Breast epithelium (tissue), 3 donors: ENCODE data around the gene ZNF816.

ENCODE experiments used
- POLR2A ChIP-seq: fragments of 450-650 bp; IDR thresholded peaks from one replicate; pipeline ENCODE4 v1.6.1; 2016; ENCODE audit warnings: antibody characterized with exemption, mild to moderate bottlenecking, moderate library complexity
- POLR2AphosphoS5 ChIP-seq, 3 donors: sonication (generic); formaldehyde crosslinking; IDR thresholded peaks; one replicate each; pipeline ENCODE4 v1.6.1; 2017; ENCODE audit warnings: antibody characterized with exemption in 3 of 3
- TF ChIP-seq, protein P1 (sequence below), 3 donors: fragments of 450-650 bp; IDR thresholded peaks; one replicate each; pipeline ENCODE4 v1.5.1; 2016 to 2017; ENCODE audit warnings: antibody characterized with exemption in 3 of 3, mild to moderate bottlenecking in 3 of 3, moderate library complexity in 3 of 3

DNA sequence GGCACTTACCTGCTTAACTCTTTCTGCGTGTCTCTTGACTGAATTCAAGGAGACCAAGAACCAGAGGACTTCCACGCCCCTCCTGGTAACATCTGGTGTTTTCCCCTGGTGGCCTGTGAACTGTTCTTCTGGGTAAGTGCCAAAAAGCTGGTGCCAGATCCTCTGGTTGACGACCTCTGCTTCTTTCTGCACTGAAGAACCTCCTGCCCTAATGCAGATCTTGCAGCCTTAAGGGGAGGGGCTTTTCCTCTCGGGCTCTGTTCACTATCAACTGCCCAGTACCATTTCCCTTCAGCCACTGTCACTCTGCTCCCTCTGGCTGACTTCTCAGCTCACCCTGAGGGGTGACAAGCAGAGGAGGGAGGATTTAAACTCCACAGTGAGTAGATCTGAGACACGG, 44.9 kb upstream of the ZNF816 start:
- TF ChIP-seq, protein P1, sequence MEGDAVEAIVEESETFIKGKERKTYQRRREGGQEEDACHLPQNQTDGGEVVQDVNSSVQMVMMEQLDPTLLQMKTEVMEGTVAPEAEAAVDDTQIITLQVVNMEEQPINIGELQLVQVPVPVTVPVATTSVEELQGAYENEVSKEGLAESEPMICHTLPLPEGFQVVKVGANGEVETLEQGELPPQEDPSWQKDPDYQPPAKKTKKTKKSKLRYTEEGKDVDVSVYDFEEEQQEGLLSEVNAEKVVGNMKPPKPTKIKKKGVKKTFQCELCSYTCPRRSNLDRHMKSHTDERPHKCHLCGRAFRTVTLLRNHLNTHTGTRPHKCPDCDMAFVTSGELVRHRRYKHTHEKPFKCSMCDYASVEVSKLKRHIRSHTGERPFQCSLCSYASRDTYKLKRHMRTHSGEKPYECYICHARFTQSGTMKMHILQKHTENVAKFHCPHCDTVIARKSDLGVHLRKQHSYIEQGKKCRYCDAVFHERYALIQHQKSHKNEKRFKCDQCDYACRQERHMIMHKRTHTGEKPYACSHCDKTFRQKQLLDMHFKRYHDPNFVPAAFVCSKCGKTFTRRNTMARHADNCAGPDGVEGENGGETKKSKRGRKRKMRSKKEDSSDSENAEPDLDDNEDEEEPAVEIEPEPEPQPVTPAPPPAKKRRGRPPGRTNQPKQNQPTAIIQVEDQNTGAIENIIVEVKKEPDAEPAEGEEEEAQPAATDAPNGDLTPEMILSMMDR (IDR thresholded peaks at IDR 0.05): no peak
- TF ChIP-seq POLR2AphosphoS5 (IDR thresholded peaks at IDR 0.05) (no peak), POLR2A (no peak)
